Measurements from ENCODE around the gene PIK3C2B.

The PIK3C2B gene

DNA sequence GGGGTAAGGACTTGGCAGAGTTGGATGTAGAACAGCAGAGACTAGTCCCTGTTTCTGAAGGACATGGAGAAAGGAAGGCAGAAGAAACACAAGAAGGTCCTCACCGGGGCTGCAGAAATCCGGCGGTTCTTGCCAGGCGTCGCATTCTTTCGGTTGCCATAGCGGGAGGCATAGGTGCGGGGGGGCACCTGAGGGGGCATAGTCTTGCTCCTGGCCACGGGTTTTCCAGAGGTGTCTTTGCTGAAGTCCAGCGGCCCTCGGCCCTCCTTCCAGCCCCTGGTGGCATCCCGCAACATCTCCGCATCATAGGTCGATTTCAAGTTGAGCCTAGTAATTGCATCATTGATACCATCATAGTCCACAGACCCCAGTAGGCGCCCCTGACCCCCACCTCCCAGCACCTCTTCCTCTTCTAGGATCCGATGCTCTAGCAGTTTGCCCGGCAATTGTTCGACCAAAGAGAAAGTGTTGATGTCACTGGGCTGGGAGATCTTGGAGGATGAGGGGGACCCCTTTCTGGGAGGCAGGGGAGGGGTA is 25.8 kb downstream of the PIK3C2B start:
- DNase-seq (ENCODE audit: low read depth): no peak
- no peak overlapping the region for H3K4me3 ChIP-seq (ENCODE audit: low read depth, low read length)
- TF ChIP-seq, protein P1, sequence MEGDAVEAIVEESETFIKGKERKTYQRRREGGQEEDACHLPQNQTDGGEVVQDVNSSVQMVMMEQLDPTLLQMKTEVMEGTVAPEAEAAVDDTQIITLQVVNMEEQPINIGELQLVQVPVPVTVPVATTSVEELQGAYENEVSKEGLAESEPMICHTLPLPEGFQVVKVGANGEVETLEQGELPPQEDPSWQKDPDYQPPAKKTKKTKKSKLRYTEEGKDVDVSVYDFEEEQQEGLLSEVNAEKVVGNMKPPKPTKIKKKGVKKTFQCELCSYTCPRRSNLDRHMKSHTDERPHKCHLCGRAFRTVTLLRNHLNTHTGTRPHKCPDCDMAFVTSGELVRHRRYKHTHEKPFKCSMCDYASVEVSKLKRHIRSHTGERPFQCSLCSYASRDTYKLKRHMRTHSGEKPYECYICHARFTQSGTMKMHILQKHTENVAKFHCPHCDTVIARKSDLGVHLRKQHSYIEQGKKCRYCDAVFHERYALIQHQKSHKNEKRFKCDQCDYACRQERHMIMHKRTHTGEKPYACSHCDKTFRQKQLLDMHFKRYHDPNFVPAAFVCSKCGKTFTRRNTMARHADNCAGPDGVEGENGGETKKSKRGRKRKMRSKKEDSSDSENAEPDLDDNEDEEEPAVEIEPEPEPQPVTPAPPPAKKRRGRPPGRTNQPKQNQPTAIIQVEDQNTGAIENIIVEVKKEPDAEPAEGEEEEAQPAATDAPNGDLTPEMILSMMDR (conservative IDR thresholded peaks at IDR 0.05; ENCODE audit: low read depth, low read length): no peak

DNA sequence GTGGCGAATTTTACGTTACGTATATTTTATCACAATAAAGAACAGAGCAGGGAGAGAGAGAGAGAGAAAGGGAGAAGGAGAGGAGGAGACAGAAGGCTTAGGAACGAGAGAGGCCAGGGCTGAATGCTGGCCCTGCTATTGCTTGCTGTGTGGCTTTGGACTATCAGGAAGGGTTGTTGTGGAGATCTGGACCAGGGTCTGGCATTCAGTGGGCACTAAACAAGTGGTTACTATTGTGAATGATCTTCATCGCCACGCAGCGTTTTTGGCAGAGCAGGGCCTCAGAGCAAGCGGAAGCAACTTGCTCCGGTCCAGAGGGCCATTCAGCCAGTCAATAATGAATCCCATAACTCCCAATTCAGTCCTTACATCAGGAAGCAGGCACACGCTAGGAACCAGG is 26.4 kb downstream of the PIK3C2B start:
- TF ChIP-seq, protein P1 (conservative IDR thresholded peaks at IDR 0.05; ENCODE audit: low read depth, low read length): no peak
- no peak overlapping the region for H3K4me3 ChIP-seq (ENCODE audit: low read depth, low read length)
- DNase-seq (ENCODE audit: low read depth): no peak

DNA sequence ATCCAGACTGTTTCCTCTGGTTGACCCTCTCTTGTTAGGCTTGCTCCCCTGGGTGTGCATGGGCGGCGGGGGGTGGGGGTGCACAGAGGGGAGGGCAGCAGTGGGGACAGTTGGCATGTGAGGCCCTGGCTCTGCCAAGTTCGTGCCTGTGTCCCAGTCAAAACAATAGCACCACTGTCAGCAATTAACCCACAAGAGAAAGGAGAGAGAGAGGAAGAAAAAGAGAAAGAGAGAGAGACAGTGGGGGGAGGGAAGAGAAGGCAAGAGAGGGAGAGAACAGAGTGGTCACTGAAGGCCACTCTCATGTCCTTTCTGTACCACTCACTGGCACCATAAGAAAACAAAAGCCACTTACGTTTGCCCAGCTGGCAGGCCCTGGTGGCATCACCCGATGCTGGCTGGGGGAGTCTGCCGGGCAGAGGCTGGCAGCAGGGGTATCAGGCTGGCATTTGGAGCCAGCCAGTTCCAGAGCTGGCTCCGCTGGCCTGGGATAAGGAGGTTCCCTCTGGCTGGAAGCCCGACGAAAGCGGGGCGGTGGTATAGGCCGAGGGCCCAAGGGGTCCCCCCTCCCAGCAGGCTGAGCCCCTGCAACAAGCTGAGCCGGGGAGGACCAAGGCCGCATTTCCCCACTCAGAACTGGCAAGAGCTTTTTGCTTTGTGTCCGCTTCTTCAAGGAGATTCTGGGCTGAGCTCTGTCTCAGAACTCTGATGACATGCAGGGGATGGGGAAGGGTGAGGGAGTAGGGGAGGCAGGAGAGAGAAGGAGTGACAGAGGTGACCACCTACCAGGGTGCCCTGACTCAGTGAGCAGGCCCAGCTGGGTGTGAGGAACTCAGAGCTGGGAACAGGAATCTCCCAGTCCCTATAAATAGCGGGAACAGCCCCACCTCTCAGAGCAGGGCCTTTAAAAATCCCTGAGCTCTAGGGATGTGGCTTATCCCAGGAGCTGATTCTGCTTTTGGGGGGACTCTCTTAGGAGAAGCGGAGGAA is 27.9 kb downstream of the PIK3C2B start:
- no peak for DNase-seq (ENCODE audit: low read depth)
- no peak overlapping the region for H3K4me3 ChIP-seq (ENCODE audit: low read depth, low read length)
- TF ChIP-seq, protein P1 (conservative IDR thresholded peaks at IDR 0.05; ENCODE audit: low read depth, low read length): no peak

DNA sequence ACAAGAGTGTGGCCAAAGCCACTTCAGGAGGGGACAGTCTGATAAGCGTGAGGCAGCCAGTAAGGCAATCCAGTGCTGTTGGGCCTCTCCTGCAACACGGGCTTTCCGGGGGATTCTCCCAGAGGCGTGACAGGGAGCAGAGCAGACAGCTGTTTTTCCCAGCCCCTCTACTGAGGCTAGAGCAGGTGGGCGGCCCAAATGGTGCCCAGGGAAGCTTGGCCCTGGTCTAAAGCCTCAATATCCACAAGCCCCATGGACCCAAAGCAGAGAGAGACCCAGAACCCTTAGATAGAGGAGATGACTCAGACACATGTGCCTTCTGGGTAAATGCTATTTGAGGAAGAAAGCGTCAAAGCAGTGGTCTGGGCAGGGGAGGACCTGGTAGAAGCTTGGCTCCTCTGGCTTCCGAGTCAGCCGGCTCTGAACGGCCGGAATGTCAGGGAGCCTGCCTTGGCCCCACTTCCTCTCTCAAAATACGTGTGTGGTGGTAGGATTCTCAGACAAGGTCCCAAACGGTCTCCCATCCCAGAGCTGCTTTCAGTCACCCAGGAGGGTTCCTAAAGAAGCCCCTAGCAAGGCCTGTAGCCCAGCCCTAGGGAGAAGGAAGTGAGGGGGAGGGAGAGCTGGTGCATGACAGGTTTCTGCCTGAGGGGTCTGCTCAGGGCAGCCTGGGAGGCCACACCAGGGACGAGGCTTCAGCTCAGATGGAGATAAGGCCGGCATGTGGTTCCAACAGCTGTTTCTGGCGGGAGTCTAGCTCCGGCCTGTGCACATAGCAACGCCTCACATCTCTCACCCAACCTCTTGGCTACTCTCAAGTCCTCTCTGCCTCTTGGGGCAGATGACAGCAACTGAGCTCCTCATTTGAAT is 28.8 kb downstream of the PIK3C2B start:
- TF ChIP-seq, protein P1 (conservative IDR thresholded peaks at IDR 0.05; ENCODE audit: low read depth, low read length): no peak
- H3K4me3 ChIP-seq (ENCODE audit: low read depth, low read length): no peak overlapping the region
- peak; percentile 11 for DNase-seq (ENCODE audit: low read depth)

DNA sequence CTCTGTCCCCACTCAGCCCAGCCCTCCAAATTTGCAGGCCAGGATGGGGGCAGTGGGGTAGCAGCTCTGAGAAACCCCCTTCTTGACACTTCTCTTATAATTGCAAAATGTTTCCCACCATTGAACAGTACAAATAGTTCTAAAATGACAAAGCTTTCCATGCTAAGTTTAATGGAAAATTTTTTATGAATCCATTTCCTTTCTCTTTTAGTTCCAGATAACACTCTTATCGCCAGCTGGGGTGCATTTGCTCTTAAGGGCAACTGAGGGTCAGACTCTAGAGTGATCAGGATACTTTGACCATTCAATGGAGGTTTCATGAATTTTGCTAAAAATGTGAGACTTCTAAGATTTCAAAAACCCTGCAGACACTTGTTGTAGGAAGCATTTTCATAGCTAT is 29.9 kb downstream of the PIK3C2B start:
- no peak overlapping the region for H3K4me3 ChIP-seq (ENCODE audit: low read depth, low read length)
- TF ChIP-seq, protein P1 (conservative IDR thresholded peaks at IDR 0.05; ENCODE audit: low read depth, low read length): no peak
- no peak for DNase-seq (ENCODE audit: low read depth)

DNA sequence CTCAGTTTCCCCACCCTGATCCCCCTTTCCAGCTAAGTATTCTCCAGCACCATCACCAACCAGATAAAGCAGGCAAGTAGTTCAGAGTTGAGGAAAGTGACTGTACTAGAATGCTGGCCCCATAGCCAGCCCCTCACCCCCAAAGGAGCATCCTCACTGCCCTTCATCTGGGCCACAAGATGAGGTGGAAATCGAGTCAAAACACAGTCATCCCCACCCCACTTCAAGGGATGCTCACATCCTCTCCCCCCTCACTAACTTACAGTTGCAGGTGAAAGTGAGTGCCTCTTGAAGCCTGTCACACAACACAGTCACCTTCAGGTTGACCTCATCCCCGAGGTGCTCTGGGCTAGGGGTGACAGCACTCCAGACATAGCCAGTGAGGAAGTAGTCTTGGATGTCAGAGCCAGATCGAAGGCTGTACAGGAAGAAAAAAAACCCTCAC is 30.4 kb downstream of the PIK3C2B start:
- no peak overlapping the region for H3K4me3 ChIP-seq (ENCODE audit: low read depth, low read length)
- DNase-seq (ENCODE audit: low read depth): no peak
- TF ChIP-seq, protein P1 (conservative IDR thresholded peaks at IDR 0.05; ENCODE audit: low read depth, low read length): no peak

Measured in choroid plexus epithelial cell (primary cell).